ENCODE results near the gene RAB44.

Gene RAB44

DNA sequence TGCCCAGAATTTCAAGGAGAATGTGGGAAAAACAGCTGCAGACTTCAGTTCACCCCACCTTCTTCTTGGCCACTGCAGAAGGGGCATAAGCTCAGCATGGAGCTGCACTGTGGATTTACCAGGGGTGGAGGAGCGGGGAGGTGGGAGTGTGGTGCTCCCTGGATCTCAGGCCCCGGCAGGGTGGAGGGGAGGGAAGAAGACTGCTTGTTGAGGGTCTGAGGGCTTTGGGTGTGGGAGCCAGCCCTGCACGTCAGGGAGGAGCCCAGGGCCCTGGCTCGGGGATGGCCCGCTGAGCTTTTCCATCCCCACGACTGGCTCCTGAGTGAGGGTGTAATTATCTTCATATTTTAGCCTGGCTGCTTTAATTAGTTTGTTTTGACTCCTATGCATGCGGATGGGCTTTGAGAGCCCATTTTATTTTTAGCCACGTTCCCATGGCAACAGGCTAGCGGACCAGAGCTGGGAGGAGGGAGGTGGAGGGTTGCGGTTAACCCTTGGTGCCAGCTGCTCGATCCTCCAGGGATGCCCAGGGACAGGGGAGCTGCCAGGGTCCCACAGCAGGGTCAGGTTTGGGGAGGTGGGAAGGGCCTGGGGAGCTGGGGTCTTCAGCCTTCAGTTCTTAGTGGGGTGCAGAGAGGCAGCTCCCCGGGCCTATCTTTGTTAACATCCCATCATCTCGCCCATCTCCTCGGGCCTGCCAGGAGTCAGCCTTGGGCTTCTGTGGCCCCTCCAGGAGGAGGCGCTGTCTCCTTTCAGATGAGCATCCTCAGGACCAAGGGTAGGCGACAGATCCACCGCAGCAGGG is 68.2 kb downstream of the RAB44 start:
- DNase-seq (ENCODE audit: extremely low read depth in 1 of 2, low read depth in 1 of 2): peak; percentile 52 to 71

GRCh38 chr6:36766399-36766945 is 68.8 kb downstream of the RAB44 start:
- no peak for DNase-seq (ENCODE audit: extremely low read depth in 1 of 2, low read depth in 1 of 2)

DNA sequence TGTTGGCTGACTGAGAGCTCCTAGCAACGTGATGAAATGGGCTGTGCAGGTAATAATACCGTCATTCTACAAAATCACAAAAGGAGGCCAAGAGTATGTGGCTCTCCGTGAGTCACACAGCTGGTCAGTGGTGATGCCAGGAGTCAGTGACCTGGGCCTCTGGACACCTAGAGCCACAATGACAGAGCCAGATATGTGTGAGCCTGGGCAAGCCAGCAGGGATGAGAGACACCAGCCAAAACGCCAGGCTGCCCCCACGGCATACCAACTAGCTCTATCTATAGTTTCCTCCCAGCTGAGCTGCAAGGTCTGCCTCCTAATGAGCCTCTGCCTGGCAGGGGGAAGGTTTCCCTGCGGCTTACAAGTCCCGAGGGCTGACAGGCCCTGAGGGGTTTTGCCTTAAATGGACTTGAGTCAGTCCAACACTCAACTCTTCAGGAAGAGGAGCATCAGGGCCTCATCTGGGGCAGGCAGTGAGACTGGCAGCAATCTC is 71.6 kb downstream of the RAB44 start:
- DNase-seq (ENCODE audit: extremely low read depth in 1 of 2, low read depth in 1 of 2): no peak

DNA sequence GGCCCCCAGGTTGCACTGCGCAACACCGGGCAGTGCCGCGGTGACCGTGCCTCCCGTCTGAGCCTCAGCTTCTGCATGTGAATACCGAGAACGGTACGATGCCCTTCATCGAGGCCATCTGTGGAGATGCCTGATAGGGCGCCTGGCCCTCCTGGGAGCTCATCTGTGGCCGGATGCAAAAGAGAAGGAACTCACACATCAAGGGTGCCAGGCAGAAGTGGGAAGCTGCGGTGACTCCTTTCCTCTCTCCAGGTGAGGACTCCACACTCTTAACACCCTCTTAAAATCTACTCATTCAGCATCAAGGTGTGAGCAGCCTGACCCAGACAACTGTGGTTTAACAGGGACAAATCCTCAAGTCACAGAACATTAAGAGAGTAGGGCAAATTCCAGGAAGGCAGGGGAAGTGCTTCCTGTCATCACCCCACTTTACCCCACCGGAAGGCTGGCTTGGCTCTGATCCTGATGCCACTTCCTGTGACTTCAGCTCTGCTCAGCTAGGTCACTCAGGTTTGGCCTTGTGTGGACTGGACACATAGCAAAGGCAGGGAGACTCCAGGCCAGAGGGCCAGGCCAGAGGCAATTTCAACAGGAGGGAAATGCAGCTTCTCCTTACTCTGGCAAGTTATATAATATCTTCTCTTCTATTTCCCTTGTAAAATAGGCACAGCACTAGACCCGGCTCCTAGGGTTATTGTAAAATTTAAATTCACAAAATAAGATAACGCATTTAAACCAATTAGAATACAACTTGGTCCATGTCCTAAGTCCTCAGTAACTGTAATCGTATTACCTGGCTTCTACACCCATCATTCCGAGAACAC is 72.3 kb downstream of the RAB44 start:
- DNase-seq (ENCODE audit: extremely low read depth in 1 of 2, low read depth in 1 of 2): no peak

- no peak for DNase-seq (ENCODE audit: extremely low read depth in 1 of 2, low read depth in 1 of 2)
Observed at GRCh38 chr6:36771145-36771544, 73.5 kb downstream of the RAB44 start.

GRCh38 chr6:36772397-36772796 is 74.8 kb downstream of the RAB44 start:
- no peak for DNase-seq (ENCODE audit: extremely low read depth in 1 of 2, low read depth in 1 of 2)

DNA sequence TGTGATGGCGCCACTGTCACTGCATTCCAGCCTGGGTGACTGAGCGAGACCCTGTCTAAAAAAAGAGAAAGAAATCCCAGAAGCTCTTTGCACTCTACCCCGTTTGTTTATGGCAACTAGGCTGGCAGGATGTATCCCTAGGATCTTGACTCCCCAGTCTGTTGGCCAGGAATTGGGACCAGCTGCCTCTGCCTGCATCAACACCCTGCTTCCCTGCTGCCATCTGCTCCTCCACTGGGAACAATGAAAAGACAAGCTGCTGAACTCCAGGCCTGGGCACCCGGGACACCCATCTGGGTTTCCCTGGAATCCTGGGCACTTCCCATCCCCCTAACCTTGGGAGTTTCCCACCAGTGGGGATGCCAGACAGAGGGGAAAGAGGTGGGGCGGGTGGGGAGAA is 76.7 kb downstream of the RAB44 start:
- no peak for DNase-seq (ENCODE audit: extremely low read depth in 1 of 2, low read depth in 1 of 2)

- no peak for DNase-seq (ENCODE audit: extremely low read depth in 1 of 2, low read depth in 1 of 2)
Observed at GRCh38 chr6:36776167-36776566, 78.5 kb downstream of the RAB44 start.

- no peak for DNase-seq (ENCODE audit: extremely low read depth in 1 of 2, low read depth in 1 of 2)
Observed at GRCh38 chr6:36777801-36778200, 80.2 kb downstream of the RAB44 start.

GRCh38 chr6:36779227-36779626 is 81.6 kb downstream of the RAB44 start:
- no peak for DNase-seq (ENCODE audit: extremely low read depth in 1 of 2, low read depth in 1 of 2)

- DNase-seq (ENCODE audit: extremely low read depth in 1 of 2, low read depth in 1 of 2): no peak
Observed at GRCh38 chr6:36780442-36781177, 83.0 kb downstream of the RAB44 start.

GRCh38 chr6:36781669-36782068 is 84.0 kb downstream of the RAB44 start:
- no peak for DNase-seq (ENCODE audit: extremely low read depth in 1 of 2, low read depth in 1 of 2)

All from stimulated activated CD8-positive, alpha-beta memory T cell treated with anti-CD3 and anti-CD28 coated beads, Interleukin-7, amount 100 ng/mL, for 48 hours (primary cell).